ENCODE results near the gene HNF4A.

Gene HNF4A

GRCh38 chr20:44400671-44400969, 45.1 kb downstream of the HNF4A start:
- no peaks in the 10 kb centered on the region for H4K20me1 ChIP-seq (ENCODE audit: insufficient read depth, low read length)
- no peak overlapping the region for H3K4me2 ChIP-seq (ENCODE audit: low read length)
- H3K27me3 ChIP-seq (ENCODE audit: insufficient read depth, low read length) = peaks cover 4% of the 10 kb centered on the region; the same call in 1 of the 2 replicates
- H3K9me3 ChIP-seq (ENCODE audit: low read length) = no peaks in the 10 kb centered on the region
- H3K4me3 ChIP-seq (ENCODE audit: low read depth, low read length, poor library complexity, severe bottlenecking) = no peak overlapping the region
- H3K9me2 ChIP-seq (ENCODE audit: low read depth, low read length) = no peaks in the 10 kb centered on the region
- H3K36me3 ChIP-seq (ENCODE audit: insufficient read depth, low read length) = no peaks in the 10 kb centered on the region
- no peaks in the 10 kb centered on the region for H3K79me2 ChIP-seq (ENCODE audit: insufficient read depth, low read length)
- H3K4me1 ChIP-seq (ENCODE audit: insufficient read depth, low read length, severe bottlenecking) = no peaks in the 10 kb centered on the region
- TF ChIP-seq CTCF (IDR thresholded peaks at IDR 0.05; ENCODE audit: low read length) = no peak
- TF ChIP-seq EZH2 (IDR thresholded peaks at IDR 0.05; ENCODE audit: borderline replicate concordance, low read length) = no peak
- no peaks in the 10 kb centered on the region for H3F3A ChIP-seq (ENCODE audit: insufficient read depth, low read length)
- no peak overlapping the region for H3K9ac ChIP-seq (ENCODE audit: low read length)
- H2AFZ ChIP-seq (ENCODE audit: low read length) = no peak overlapping the region
- H3K27ac ChIP-seq (ENCODE audit: low read depth, low read length, poor library complexity, severe bottlenecking) = no peak overlapping the region

- Histone ChIP-seq H2AFZ (ENCODE audit: low read length) (no peak overlapping the region), H4K20me1 (ENCODE audit: insufficient read depth, low read length) (no peaks in the 10 kb centered on the region), H3K9me3 (ENCODE audit: low read length) (no peaks in the 10 kb centered on the region), H3K4me3 (ENCODE audit: low read depth, low read length, poor library complexity, severe bottlenecking) (no peak overlapping the region), H3K4me1 (ENCODE audit: insufficient read depth, low read length, severe bottlenecking) (no peaks in the 10 kb centered on the region), H3K36me3 (ENCODE audit: insufficient read depth, low read length) (no peaks in the 10 kb centered on the region), H3K27me3 (ENCODE audit: insufficient read depth, low read length) (no peaks in the 10 kb centered on the region; the same call in 1 of the 2 replicates), H3K9ac (ENCODE audit: low read length) (no peak overlapping the region), H3K4me2 (ENCODE audit: low read length) (no peak overlapping the region), H3K9me2 (ENCODE audit: low read depth, low read length) (no peaks in the 10 kb centered on the region), H3F3A (ENCODE audit: insufficient read depth, low read length) (no peaks in the 10 kb centered on the region), H3K79me2 (ENCODE audit: insufficient read depth, low read length) (no peaks in the 10 kb centered on the region), H3K27ac (ENCODE audit: low read depth, low read length, poor library complexity, severe bottlenecking) (no peak overlapping the region)
- TF ChIP-seq CTCF (IDR thresholded peaks at IDR 0.05; ENCODE audit: low read length) (no peak), EZH2 (IDR thresholded peaks at IDR 0.05; ENCODE audit: borderline replicate concordance, low read length) (no peak)
Measured at GRCh38 chr20:44400970-44401769, 45.7 kb downstream of the HNF4A start.

- Histone ChIP-seq H3K4me3 (ENCODE audit: low read depth, low read length, poor library complexity, severe bottlenecking) (no peak overlapping the region), H3K9me2 (ENCODE audit: low read depth, low read length) (no peaks in the 10 kb centered on the region), H3K36me3 (ENCODE audit: insufficient read depth, low read length) (no peaks in the 10 kb centered on the region), H3K4me1 (ENCODE audit: insufficient read depth, low read length, severe bottlenecking) (no peaks in the 10 kb centered on the region), H4K20me1 (ENCODE audit: insufficient read depth, low read length) (no peaks in the 10 kb centered on the region), H3K9me3 (ENCODE audit: low read length) (no peaks in the 10 kb centered on the region), H3K27ac (ENCODE audit: low read depth, low read length, poor library complexity, severe bottlenecking) (no peak overlapping the region), H3K4me2 (ENCODE audit: low read length) (no peak overlapping the region), H3F3A (ENCODE audit: insufficient read depth, low read length) (no peaks in the 10 kb centered on the region), H3K27me3 (ENCODE audit: insufficient read depth, low read length) (no peaks in the 10 kb centered on the region; the same call in 1 of the 2 replicates), H2AFZ (ENCODE audit: low read length) (no peak overlapping the region), H3K79me2 (ENCODE audit: insufficient read depth, low read length) (no peaks in the 10 kb centered on the region), H3K9ac (ENCODE audit: low read length) (no peak overlapping the region)
- no peak for TF ChIP-seq EZH2 (IDR thresholded peaks at IDR 0.05; ENCODE audit: borderline replicate concordance, low read length)
- TF ChIP-seq CTCF (IDR thresholded peaks at IDR 0.05; ENCODE audit: low read length) = no peak
Measured at GRCh38 chr20:44401770-44402390, 46.4 kb downstream of the HNF4A start.

Data from OCI-LY1 (cell line).